Gastroesophageal sphincter (tissue), 3 donors: ENCODE results near the gene TOX2.

Experiments
- CTCF ChIP-seq, 4 experiments: fragments of 200-600 bp in 2 of 4; fragments of 450-650 bp in 2 of 4; sonication (generic) in 1 of 4; IDR thresholded peaks; one replicate each; pipeline ENCODE4 v1.5.1; 2017 to 2019; ENCODE audit warnings: antibody characterized with exemption in 4 of 4, mild to moderate bottlenecking in 2 of 4, moderate library complexity in 2 of 4
- EP300 ChIP-seq: sonication (generic); formaldehyde crosslinking; IDR thresholded peaks from one replicate; pipeline ENCODE4 v1.6.1; 2017; ENCODE audit warnings: antibody characterized with exemption, mild to moderate bottlenecking
- POLR2A ChIP-seq, 2 donors: fragments of 450-650 bp; IDR thresholded peaks; one replicate each; pipeline ENCODE4 v1.6.1; 2017; ENCODE audit warnings: antibody characterized with exemption in 2 of 2, mild to moderate bottlenecking in 2 of 2, moderate library complexity in 1 of 2

DNA sequence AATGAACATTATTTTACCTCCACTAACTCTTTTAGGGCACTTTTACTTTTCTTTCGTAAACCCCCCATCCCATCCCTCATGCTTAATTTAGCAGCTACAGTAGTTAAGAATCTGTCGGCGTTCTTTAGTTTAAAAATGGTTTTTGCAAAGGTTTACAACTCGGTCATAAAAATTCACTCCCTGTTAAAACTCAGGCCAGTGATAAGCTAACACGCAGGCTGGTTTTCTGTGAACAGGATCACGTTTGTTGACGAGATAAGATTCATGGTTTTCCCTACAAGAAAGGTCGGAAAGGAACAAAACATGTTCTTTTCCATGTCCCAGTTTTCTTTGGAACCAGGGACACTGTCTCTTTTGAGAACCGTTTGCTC is 101.1 kb downstream of the TOX2 start:
- TF ChIP-seq CTCF (IDR thresholded peaks at IDR 0.05) (no peak), POLR2A (IDR thresholded peaks at IDR 0.05) (no peak), EP300 (no peak)
